Amniotic stem cell (primary cell): ENCODE measurements around the gene TTC39A.

ENCODE experiments used
- DNase-seq: peaks from one replicate; lab custom pipeline; 2025; lab: John Stamatoyannopoulos, UW

Gene TTC39A

GRCh38 chr1:51297401-51298321, 32.7 kb downstream of the TTC39A start:
- DNase-seq = no peak

- no peak for DNase-seq
These were observed 33.7 kb downstream of the TTC39A start for GRCh38 chr1:51296383-51297357.

- DNase-seq = no peak
These were observed 34.4 kb downstream of the TTC39A start for GRCh38 chr1:51295926-51296325.

- no peak for DNase-seq
These were observed 35.7 kb downstream of the TTC39A start for GRCh38 chr1:51294566-51295184.

- DNase-seq = no peak
These were observed 36.4 kb downstream of the TTC39A start for GRCh38 chr1:51293898-51294515.

- no peak for DNase-seq
These were observed 39.9 kb downstream of the TTC39A start for GRCh38 chr1:51290489-51290847.

GRCh38 chr1:51289676-51290488, 40.5 kb downstream of the TTC39A start:
- no peak for DNase-seq

GRCh38 chr1:51288578-51288977, 41.8 kb downstream of the TTC39A start:
- no peak for DNase-seq

GRCh38 chr1:51287966-51288365, 42.4 kb downstream of the TTC39A start:
- DNase-seq = no peak

GRCh38 chr1:51285055-51285454, 45.3 kb downstream of the TTC39A start:
- no peak for DNase-seq

- no peak for DNase-seq
These were observed 45.8 kb downstream of the TTC39A start for GRCh38 chr1:51284487-51284954.

GRCh38 chr1:51283979-51284378, 46.4 kb downstream of the TTC39A start:
- no peak for DNase-seq

GRCh38 chr1:51282605-51283004, 47.8 kb downstream of the TTC39A start:
- no peak for DNase-seq

GRCh38 chr1:51281807-51282206, 48.6 kb downstream of the TTC39A start:
- DNase-seq = no peak

GRCh38 chr1:51280321-51280978, 49.9 kb downstream of the TTC39A start:
- no peak for DNase-seq

GRCh38 chr1:51276286-51276685, 54.1 kb downstream of the TTC39A start:
- no peak for DNase-seq

GRCh38 chr1:51274676-51275075, 55.7 kb downstream of the TTC39A start:
- no peak for DNase-seq

GRCh38 chr1:51272916-51273315, 57.4 kb downstream of the TTC39A start:
- no peak for DNase-seq

- DNase-seq = no peak
These were observed 59.6 kb downstream of the TTC39A start for GRCh38 chr1:51270751-51271150.

- no peak for DNase-seq
These were observed 61.7 kb downstream of the TTC39A start for GRCh38 chr1:51268634-51269033.
